Spleen (tissue), 7 donors: ENCODE results near the gene SOWAHA.
"Not testable (repeated sequence)": the region's sequence is repeated elsewhere in the genome, so short reads cannot be mapped to it uniquely, and the experiment has no call there.

Source experiments
- POLR2A ChIP-seq, 3 donors: fragments of 450-650 bp; IDR thresholded peaks; one replicate each; pipeline ENCODE4 v1.5.1; 2017; ENCODE audit warnings: antibody characterized with exemption in 3 of 3, mild to moderate bottlenecking in 1 of 3
- POLR2AphosphoS5 ChIP-seq, 3 donors: sonication (generic); formaldehyde crosslinking; IDR thresholded peaks; one replicate each; pipeline ENCODE4 v1.5.1; 2017; ENCODE audit warnings: antibody characterized with exemption in 3 of 3
- TF ChIP-seq, protein P1 (sequence below), 11 experiments: fragments of 200-600 bp in 7 of 11; fragments of 450-650 bp in 4 of 11; sonication (generic) in 4 of 11; IDR thresholded peaks in 8 of 11; conservative IDR thresholded peaks in 3 of 11; 1 replicate in 7 of 11; 2 replicates in 4 of 11; pipeline versions ENCODE4 v1.4.0 to v1.8.0; 2016 to 2021; ENCODE audit warnings: antibody characterized with exemption in 11 of 11, inconsistent platforms in 4 of 11, mild to moderate bottlenecking in 1 of 11
- donor health status: DM: no; HTN: no; CAD: no; lungs with moderate emphysema.
- donor health status: DM: no; HTN: no; CAD: no.
- donor health status: DM: no; HTN: no; CAD: no.

DNA sequence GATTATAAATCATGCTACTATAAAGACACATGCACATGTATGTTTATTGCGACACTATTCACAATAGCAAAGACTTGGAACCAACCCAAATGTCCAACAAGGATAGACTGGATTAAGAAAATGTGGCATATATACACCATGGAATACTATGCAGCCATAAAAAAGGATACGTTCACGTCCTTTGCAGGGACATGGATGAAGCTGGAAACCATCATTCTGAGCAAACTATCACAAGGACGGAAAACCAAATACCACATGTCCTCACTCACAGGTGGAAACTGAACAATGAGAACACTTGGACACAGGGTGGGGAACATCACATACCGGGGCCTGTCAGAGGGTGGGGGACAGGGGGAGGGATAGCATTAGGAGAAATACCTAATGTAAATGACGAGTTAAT is 7.2 kb upstream of the SOWAHA start:
- TF ChIP-seq, protein P1, sequence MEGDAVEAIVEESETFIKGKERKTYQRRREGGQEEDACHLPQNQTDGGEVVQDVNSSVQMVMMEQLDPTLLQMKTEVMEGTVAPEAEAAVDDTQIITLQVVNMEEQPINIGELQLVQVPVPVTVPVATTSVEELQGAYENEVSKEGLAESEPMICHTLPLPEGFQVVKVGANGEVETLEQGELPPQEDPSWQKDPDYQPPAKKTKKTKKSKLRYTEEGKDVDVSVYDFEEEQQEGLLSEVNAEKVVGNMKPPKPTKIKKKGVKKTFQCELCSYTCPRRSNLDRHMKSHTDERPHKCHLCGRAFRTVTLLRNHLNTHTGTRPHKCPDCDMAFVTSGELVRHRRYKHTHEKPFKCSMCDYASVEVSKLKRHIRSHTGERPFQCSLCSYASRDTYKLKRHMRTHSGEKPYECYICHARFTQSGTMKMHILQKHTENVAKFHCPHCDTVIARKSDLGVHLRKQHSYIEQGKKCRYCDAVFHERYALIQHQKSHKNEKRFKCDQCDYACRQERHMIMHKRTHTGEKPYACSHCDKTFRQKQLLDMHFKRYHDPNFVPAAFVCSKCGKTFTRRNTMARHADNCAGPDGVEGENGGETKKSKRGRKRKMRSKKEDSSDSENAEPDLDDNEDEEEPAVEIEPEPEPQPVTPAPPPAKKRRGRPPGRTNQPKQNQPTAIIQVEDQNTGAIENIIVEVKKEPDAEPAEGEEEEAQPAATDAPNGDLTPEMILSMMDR (IDR thresholded peaks at IDR 0.05 in 8 of 11, conservative IDR thresholded peaks at IDR 0.05 in 3 of 11): not testable (repeated sequence)
- not testable (repeated sequence) for TF ChIP-seq POLR2AphosphoS5, POLR2A (IDR thresholded peaks at IDR 0.05)
